GM12892 (cell line): ENCODE data around the gene RAB3GAP2.
"Not testable (repeated sequence)": the region's sequence is repeated elsewhere in the genome, so short reads cannot be mapped to it uniquely, and the experiment has no call there.

Experiments used
- POLR2A ChIP-seq: IDR thresholded peaks from 2 replicates; pipeline ENCODE4 v1.6.1; 2011; ENCODE audit warnings: low read depth, low read length, control low read depth
- TAF1 ChIP-seq: IDR thresholded peaks from 2 replicates; pipeline ENCODE4 v1.6.1; 2011; ENCODE audit warnings: low read depth, mild to moderate bottlenecking, control low read depth, low read length, borderline replicate concordance

DNA sequence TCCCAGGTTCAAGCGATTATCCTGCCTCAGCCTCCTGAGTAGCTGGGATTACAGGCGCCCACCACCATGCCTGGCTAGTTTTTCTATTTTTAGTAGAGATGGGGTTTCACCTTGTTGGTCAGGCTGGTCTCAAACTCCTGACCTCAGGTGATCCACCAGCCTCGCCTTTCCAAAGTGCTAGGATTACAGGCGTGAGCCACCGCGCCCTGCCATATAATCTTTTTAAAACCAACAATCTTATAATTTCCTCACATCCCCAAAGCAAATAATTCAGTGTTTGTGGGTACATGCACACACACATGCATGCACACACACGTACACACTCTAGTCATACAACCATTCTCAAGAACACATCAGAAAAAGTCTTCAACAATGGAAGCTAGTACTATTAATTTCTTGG, 113.7 kb downstream of the RAB3GAP2 start:
- TF ChIP-seq POLR2A, TAF1: not testable (repeated sequence)
